Left forelimb (tissue), 1 donor: ENCODE data around the gene CD300LG.
"Not testable (repeated sequence)": the region's sequence is repeated elsewhere in the genome, so short reads cannot be mapped to it uniquely, and the experiment has no call there.

Source experiments
- DNase-seq: peaks from one replicate; pipeline ENCODE4 v3.0.0-alpha.2; 2018; ENCODE audit warnings: low spot score

Gene CD300LG

DNA sequence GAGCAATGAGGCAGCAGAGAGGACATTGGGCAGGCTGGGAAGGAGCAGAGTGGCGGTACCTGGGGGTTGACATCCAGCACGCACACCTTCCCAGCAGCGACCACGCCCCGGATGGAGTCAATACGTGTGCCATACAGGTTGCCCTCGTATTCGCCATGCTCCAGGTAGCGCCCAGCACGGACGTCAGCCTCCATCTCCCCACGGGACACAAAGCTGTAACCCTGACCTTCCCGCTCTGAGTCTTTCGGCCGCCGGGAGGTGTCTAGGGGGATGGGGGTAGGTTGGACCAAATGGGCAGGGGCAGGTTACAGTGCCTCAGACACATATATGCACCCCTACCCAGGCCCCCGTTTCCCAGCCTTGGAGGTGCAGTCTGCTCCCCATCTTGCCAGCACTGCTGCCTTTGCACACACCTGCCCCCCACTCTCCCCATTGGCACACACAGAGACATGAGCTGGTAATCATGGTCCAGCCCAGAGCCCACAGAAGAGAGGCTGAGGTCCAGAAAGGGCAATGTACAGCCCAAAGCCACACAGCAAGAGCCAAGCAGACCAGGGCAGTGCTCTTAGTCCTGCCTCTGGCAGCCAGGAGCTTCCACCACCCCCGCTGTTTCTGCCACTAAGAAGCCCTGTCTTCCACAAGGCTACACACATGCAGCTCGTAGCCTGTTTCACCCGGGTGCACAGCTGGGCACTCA lies 32.9 kb downstream of the CD300LG start:
- DNase-seq = peak; percentile 52

DNA sequence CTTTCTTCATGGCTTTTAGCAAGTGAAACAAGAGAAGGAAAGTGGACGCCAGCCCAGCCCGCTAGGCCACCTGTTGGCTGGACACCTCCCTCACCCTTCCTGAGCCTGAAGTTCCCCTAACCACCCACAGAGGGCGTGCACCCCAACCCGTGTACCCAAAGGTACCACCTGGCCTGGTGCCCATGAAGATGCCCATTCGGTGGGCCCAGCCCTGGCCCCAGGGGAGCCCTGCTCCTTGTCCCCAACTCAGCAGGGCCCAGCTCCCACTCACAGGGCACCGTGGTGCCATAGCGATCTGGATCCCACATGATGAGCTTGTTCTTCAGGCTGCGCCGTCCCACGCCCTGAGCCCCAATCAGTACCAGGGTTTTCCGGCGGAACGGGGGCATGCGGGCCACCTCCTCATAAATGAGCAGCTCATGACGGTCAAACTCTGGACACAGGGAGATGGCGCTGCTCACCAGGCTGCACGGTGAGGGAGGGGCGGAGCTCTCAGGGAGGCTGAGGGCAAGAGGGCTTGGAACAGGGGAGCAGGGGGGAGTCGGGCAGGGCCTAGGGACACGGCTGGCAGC lies 33.5 kb downstream of the CD300LG start:
- DNase-seq = peak; percentile 46

DNA sequence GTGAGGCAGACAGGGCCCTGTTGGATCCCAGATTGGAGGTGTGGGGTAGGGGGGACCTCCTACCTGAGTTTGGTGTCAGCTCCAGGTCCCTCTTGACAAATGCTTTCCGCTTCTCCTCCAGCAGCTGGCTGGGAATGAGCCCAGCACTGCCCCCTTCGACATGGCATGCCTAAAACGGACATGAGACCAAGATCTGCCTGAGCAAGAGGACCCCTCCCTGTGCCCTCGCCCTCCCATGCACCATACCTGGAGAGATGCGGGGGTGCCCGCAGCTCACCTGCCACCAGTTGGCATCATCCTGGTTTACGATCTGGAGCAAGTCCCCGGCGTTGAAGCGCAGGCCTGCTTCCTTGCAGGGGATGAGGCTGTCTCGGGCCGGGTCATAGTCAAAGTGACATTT lies 34.2 kb downstream of the CD300LG start:
- DNase-seq = peak; percentile 58

DNA sequence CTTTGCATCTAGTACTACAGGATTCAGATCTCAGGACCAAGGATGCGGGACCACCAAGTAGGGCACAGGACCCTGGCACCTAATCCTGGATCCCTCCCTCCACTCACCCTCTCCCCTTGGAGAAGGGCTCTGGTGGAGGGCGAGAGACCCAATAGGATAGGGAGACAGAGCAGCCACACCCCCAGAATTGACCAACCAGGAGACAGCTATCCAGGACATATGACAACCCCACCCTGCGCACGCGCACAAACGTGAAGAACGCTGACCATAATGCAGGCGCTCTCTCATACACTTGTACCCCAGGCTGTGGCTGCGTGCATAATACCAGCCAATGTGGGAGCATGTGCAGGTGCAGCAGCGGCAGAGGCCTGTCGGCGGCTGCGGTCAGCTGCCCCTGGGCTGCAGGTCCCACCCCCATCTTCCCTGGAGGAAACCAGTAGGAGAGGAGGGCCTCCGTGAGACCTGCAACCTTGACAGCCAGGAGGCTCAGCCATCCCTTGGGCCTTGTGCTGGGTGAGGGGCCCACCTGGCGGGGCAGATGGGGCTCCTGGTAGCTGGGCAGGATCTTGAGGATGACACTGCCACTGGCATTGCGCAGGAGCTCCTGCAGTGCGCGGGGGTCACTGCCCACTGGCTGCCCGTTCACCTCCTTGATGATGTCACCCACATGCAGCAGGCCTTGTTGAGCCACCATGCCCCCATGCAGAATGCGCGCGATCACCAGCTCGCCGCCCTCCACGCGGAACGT lies 35.0 kb downstream of the CD300LG start:
- peak; percentile 64 for DNase-seq

DNA sequence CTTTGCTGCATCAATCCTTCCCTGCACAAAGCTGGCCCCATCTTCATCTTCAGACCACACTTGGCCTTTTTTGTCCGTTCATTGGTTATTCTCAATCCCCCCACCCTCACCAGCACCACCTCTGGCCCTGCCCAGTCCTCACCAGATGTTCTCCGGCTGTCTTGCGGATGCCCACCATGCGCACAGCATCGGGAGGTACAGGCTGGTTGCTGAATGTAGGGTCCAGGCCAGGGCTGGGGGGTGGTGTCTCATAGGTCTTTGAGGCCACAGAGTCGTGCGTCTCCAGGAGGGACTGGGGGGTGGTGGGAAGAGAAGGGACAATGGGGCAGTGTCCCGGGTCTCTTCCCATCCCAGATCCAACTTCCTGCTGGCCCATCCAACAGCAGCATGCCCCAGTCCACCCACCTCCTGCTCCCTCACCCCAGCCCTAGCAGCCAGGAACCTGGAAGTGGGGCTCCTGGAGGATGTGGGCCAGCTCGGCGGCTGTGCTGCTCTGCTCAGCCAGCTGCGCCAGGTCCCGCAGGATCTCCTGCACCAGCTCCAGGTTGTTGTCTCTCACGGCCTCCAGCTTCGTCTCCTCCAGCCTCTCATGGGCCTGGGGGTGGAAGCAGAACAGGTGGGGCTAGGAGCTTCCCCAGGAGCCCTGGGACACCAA lies 35.9 kb downstream of the CD300LG start:
- DNase-seq = peak; percentile 26

DNA sequence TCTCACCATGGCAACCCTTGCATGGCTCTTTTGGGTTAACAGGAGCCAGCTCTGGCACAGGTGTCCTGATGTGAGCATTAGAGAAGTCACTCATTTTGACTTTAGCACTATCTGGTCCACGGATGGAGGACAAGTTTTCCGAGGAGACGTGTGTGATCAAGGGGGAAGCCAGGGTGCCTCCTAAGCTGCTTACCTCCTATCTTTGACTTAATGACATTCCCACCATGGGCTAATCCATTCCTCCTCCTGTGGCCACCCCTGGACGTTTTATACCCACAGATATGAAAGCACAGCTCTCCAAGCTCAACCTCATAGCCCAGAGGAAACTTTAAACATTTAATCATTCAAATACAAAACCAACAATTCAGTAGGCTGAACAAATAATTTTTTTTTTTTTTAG lies 41.6 kb downstream of the CD300LG start:
- DNase-seq = no peak

DNA sequence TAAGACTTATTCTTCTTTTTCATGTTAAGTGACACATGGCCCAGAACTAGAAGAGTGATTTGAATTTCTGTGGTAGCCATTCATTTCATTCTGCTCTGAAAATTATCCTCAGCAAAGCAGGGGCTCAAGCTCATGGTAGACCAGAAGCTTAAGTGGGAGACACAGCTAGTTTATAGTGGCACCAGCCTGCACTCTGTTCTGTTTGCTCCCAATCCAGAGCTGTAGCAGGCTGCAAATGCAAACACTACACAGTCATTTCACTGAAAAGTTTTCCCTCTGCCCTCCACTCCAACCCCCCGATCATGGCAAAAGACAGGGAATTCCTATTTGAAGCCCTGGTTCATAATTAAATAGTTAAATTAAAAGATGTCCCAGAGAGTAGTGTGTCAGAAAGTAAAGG lies 43.3 kb downstream of the CD300LG start:
- no peak for DNase-seq

DNA sequence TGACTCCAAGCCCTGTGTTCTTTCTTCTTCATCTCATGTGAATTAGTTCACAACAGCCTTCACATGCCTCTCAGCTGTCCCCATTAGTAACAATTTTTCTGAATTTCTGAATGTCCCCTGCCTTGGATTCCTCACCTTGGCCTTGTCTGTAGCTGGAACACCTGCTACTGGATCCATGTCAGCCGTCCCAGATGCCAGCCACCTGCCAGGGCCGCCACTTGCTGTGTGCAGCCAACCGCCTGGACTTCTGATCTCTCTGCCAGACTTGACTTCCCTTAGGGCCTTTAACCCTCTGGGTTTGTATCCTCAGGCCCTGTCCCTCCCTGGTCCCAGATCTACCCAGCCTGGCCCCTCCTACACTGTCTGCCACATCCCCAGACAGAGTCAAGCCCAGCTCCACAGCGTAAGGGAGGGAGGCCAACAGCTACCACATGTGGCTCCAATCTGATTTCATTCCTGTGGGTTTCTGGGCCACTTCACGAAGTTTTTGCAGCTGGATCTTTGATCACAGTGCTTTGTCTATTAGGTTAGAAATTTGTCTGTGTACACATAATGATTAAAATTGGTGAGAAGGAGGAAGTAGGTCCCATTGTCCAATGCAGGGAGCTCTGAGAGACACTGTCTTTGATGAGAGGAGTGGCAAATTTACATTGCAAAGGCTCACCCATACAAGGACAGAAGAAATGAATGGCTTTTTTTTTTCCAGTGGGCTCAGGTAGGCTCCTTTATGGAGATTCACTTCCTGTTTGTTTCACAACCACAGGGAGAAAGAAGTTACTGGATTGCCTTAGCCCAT lies 45.1 kb downstream of the CD300LG start:
- DNase-seq = peak; percentile 62

DNA sequence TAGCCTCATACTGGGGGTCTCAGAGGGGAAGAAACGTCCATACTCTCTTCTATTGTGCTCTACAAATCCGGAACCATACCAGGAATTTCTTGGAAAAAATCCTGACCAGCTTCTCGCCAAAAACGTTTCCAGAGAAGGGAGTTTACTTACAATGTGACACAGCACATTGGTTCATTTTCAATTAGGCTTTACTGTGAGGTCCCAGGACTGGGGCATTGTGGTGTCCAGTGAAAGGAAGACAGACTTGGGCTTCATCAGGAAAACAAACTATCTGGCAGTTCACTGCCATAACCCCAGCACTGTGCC lies 45.6 kb downstream of the CD300LG start:
- DNase-seq = no peak

DNA sequence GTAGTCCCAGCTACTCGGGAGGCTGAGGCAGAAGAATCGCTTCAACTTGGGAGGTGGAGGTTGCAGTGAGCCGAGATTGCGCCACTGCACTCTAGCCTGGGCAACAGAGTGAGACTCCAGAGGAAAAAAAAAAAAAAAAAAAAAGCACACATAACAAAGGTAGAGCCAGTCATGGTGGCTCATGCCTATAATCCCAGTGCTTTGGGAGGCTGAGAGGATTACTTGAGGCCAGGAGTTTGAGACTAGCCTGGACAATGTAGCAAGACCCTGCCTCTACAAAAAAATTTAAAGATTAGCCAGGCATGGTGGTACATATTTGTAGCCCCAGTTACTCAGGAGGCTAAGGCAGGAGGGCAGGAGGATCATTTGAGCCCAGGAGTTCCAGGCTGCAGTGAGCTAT lies 47.5 kb downstream of the CD300LG start:
- not testable (repeated sequence) for DNase-seq

DNA sequence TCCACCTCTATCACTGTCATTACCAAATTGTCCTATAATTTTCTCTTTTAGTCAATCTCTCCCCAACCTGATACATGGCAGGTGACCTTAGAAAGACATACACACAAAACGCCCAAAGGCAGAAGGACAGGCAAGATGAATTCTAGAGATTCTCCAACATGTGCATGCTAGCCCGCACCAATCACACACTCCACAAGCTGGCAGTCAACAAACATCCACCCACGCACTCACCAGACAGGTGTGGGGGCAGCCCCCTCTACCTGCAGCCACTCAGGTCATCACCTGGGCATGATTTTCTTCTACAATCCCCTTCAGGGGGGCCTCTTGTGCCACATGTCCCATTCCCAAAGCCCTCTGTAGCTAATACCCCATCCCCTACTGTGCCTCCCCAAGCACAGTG lies 50.9 kb downstream of the CD300LG start:
- DNase-seq = peak; percentile 37

DNA sequence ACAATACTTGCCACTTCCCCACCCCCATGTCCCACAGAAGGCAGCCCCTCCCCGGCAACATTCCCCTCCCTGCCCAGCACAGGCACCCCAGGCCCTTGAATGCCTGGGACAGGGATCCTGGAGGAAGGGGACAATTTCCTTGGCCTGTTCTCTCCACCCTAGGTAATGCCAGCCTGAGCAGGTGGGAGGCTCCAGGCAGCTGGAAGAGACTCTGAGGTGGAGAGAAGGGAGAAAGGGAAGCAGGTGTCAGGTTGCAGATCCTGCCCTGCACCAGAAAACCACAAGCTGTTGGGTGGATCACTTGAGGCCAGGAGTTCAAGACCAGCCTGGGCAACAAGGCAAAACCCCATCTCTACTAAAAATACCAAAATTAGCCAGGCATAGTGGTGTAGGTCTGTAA lies 51.5 kb downstream of the CD300LG start:
- peak; percentile 26 for DNase-seq

DNA sequence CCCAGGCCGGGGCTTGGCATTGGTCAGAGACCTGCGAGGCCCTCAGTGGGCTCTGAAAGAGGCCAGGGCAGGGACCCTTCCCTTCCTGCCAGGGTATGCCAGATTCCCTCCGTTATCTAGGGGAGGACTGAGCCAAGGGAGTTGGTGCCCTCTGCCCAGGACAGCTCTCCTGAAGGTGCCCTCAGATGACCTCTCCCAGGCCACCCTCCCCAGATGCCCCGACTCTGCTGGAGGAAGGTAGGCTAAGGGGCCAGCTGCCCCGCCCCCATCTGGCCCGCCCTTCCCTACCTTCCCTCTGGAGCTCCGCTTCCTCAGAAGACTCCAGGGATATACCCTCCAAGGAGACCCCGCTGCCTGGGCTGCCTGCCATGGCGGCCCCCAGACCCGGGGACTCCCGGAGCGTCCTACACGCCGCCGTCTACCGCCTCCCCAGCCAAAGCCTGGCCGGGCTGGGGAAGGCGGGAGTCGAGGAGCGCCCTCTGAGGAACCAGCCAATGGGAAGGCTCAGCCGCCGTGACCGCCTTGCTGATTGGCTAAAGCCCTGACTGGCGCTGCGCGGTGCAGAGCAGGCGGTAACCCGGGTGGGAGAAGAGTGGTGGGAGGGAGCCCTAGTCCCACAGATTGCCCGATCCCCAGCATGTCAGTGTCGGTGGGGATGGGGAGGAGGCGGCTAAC lies 53.3 kb downstream of the CD300LG start:
- DNase-seq = peak; percentile 90

DNA sequence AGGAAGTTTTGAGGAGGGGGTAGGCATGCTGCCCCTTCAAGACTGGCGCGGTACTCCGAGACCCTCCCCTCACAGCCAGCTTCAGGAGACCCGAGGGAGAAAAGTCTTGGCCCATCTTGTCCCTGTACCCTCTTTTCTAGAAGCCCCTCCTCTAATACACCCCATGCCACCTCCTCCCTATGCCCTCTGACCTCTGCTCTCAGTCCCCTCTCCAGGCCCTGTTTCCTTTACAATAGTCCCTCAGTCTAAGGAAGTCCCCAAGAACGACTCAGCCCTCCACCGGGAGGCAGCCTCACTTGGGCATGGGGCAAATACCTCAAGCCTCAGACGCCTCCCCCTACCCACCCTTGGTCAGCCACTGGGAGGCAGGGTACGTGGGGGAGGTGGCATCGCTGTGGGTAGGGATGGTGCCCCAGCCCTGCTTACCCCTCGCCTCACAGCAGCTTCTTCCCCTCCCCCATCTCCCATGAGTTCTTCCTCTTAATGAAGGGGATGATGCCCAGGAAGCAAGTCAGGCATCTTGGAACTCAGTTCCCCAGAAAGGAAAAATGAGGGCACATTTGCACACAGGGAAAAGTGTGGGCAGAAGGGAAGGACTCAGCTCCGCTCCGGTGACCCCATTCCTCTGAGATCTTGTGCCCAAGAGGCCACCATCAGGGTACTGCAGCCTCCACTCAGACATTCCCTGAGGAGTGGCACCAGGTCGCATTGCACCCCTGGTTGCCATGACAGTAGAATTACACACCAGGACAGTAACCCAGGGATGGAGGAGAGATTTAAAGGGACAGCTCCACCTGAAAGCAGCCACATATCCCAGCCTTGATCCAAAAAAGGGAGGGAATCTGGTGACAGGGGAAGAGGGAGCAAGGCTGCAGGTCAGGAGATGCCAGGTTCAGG lies 54.1 kb downstream of the CD300LG start:
- no peak for DNase-seq

DNA sequence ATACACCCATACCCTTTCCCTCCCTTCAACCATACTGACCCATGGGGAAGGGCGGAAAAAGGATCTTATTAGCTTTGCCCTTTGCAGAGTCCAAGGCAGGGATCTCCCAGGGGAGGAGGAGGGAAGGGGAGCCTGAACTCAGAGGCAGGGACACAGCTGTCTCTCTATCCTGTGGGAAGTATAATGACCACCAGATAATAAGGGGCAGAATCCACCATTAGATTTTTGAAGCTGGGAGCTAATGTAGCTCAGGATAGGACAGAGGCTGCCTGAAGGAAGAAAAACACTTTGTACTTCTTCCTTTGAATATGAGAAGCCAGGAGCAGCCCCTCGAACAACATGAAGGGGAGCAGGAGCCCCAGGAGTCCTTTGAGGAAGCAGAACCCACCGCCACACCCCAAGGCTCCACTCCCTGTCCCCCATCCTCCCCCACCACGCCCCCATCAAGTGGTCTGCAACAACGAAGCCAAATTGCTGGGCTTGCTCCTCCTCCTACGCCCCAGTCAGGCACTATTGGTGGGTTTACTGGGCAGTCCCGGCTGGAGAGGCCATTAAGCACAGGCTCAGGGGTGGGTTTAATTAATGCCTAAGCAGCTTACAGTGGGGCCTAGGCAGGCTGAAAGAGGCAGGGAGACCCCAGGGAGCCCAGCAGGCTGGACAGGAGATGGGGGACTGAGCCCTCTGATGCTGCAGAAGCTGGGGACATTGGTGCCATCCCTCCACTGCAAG lies 55.0 kb downstream of the CD300LG start:
- DNase-seq = no peak

DNA sequence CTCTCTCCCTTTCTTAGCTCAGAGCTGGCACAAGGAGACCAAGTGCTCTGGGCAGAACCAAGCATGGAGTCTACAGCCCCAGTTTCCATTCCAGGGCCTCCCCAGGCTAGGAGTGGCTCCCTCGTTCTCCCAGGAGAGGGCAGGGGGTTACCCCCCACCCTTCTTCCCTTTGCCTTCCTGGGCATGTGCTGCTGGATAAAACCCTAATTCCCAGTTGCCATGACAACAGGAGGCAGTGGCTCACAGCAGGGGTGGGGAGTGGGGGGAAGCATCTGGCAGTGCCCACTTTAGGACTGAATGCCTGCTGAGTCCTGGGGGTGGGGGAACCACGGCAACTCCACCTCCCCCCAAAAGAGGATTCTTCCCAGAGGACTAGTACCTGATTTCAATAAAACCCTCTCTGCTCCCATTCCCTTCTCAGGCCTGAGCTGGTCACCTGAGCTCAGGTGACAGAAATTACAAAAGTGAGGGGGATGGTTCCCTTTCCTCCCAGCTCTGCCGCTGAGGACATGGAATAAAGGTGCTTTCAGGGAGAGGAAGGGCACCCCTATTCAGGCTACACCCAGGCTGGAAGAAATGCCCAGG lies 58.5 kb downstream of the CD300LG start:
- no peak for DNase-seq

DNA sequence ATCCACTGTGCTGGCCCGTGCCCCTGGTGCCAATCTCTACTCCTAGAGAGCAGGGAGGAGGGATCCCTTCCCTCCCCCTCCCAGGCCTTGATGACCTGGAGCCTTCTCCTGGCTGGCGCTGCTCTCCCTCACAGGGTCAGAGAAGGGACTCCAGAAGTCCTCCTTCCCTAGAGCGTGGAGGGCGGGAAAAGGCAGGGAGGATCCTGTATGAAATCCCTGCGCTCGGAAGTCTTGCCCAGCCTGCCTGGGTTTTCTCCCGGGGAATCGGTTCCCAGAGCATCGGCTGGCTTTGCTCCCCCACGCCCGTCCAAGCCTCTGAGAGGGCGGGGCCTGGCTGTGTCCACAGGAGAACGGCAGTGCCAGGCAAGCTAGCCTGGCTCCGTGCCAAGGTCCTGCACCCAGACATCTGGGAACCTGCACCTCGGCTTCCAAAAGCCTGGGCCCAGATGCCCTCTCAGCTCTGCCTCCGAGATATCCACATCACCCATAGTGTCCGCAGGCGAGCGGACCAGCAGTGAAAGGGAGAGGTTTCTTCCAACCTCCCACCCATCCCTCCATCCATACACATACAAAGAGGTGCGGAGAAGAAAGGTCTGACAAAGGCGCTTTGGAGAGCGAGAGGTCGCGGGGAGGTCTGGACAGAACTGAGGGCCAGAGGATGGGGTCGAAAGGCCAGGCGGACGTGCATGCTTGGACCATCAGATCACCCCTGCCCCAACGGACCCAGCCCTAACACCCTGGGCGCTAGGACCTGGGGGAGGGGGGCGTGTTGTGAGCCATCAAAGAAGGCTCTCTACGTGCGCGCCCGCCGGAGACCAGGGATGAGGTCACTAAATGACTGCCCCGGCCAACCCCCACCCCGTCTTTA lies 59.2 kb downstream of the CD300LG start:
- peak; percentile 90 for DNase-seq

DNA sequence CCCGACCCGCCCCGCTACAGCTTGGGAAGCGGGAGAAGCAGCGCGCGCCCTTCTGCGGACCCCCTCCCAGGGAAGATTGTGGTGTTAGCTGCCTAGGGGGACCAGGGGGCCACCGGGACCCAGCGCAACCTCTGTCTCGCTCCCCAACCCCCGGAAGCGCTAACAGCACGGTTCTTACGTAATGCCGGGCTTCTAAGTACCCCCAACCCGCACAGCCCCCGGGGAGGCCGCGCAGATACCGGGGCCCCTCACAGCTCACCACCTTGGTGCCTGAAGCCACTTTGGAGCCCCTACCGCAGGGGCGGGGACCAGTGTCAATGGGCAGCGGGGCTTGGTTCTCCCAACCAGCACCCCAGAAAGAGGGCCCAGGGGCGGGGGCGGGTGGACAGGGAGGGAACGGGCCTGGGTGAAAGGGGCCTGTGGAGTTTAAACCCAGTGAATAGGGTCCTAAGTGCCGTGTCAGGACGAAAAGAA lies 60.0 kb downstream of the CD300LG start:
- DNase-seq = no peak
